H1 (cell line): ENCODE measurements around the gene TADA3. TPM values are rescaled to one million over a fixed set of nuclear protein-coding genes. Genes with fewer than 3 reads are reported as not detected.
A peak's percentile ranks its signal among the peaks of the same experiment; 100 is the strongest.

ENCODE experiments used
- CTCF ChIA-PET: fragments of 300-600 bp; sonication (Branson Sonifier 250); formaldehyde crosslinking; loops from one replicate; lab custom pipeline; 2021; ENCODE audit not compliant: partially characterized antibody; lab: Charles Lee
- POLR2A ChIA-PET: fragments of 300-600 bp; sonication (Branson Sonifier 250); formaldehyde crosslinking; loops from one replicate; lab custom pipeline; 2021; ENCODE audit warnings: inconsistent platforms; ENCODE audit not compliant: partially characterized antibody; lab: Charles Lee
- DNase-seq, 2 experiments: peaks; one replicate each; pipeline versions ENCODE4 v3.0.0 to v3.0.0-alpha.2; 2010 to 2022; ENCODE audit warnings: low spot score in 2 of 2, low read depth in 1 of 2, mixed read lengths in 1 of 2
- FAIRE-seq: peaks from 2 replicates; lab custom pipeline; 2011; peaks lifted over from hg19 to GRCh38; lab: Jason Lieb, UNC
- H2AFZ ChIP-seq: 2 replicates; pipeline ENCODE4 v1.8.1; 2012; ENCODE audit warnings: low read length, inconsistent platforms
- H2AK5ac ChIP-seq: 2 replicates; pipeline ENCODE4 v1.6.1; 2013; ENCODE audit warnings: low read depth, low read length
- H2BK120ac ChIP-seq: replicated peaks from 2 replicates; pipeline ENCODE3; 2013; ENCODE audit warnings: low read depth, low read length, inconsistent platforms
- H2BK12ac ChIP-seq: 2 replicates; pipeline ENCODE4 v1.6.1; 2013; ENCODE audit warnings: low read depth, low read length
- H2BK15ac ChIP-seq: 2 replicates; pipeline ENCODE4 v1.6.1; 2013; ENCODE audit warnings: low read length
- H2BK20ac ChIP-seq: 2 replicates; pipeline ENCODE4 v1.6.1; 2013; ENCODE audit warnings: low read length
- H2BK5ac ChIP-seq: 2 replicates; pipeline ENCODE4 v1.6.1; 2013; ENCODE audit warnings: low read depth, low read length
- H3K14ac ChIP-seq: 2 replicates; pipeline ENCODE4 v1.6.1; 2013; ENCODE audit warnings: inconsistent platforms; ENCODE audit not compliant: insufficient read length
- H3K18ac ChIP-seq: 2 replicates; pipeline ENCODE4 v1.6.1; 2013; ENCODE audit warnings: low read length; ENCODE audit errors: extremely low read depth
- H3K23ac ChIP-seq: 2 replicates; pipeline ENCODE4 v1.6.1; 2013; ENCODE audit warnings: inconsistent platforms; ENCODE audit not compliant: insufficient read length
- H3K23me2 ChIP-seq: 2 replicates; pipeline ENCODE4 v1.6.1; 2013; ENCODE audit warnings: low read depth, low read length
- H3K27ac ChIP-seq: 2 replicates; pipeline ENCODE4 v1.6.1; 2011; ENCODE audit warnings: low read depth, low read length, inconsistent platforms
- H3K27me3 ChIP-seq, 4 experiments: replicated peaks in 1 of 4; 1 replicate in 1 of 4; 2 replicates in 3 of 4; pipeline versions ENCODE4 v1.6.1 to v1.8.1; 2011 to 2013; ENCODE audit warnings: low read length in 3 of 4, mild to moderate bottlenecking in 3 of 4, inconsistent platforms in 2 of 4, mixed read lengths in 2 of 4, moderate library complexity in 1 of 4; ENCODE audit not compliant: control insufficient read depth in 3 of 4, insufficient read depth in 3 of 4; ENCODE audit errors: extremely low read depth in 1 of 4
- H3K36me3 ChIP-seq, 4 experiments: 2 replicates each; pipeline versions ENCODE4 v1.6.1 to v1.8.1; 2011 to 2013; ENCODE audit warnings: mild to moderate bottlenecking in 4 of 4, low read length in 3 of 4, moderate library complexity in 2 of 4, control low read depth in 1 of 4, inconsistent platforms in 1 of 4; ENCODE audit not compliant: insufficient read depth in 4 of 4, control insufficient read depth in 2 of 4
- H3K4ac ChIP-seq: replicated peaks from 2 replicates; pipeline ENCODE3; 2013; ENCODE audit warnings: low read length, low read depth, mixed read lengths, inconsistent platforms; ENCODE audit not compliant: insufficient read length
- H3K4me1 ChIP-seq, 4 experiments: replicated peaks in 1 of 4; 1 replicate in 1 of 4; 2 replicates in 3 of 4; pipeline versions ENCODE4 v1.6.1 to v1.8.1; 2011 to 2013; ENCODE audit warnings: low read length in 3 of 4, inconsistent platforms in 2 of 4, mixed read lengths in 1 of 4; ENCODE audit not compliant: insufficient read depth in 4 of 4, control insufficient read depth in 3 of 4
- H3K4me2 ChIP-seq, 2 experiments: 2 replicates each; pipeline versions ENCODE4 v1.6.1 to v1.8.1; 2011 to 2013; ENCODE audit warnings: low read depth in 2 of 2, low read length in 2 of 2, control low read depth in 1 of 2, inconsistent platforms in 1 of 2, mild to moderate bottlenecking in 1 of 2; ENCODE audit not compliant: insufficient read depth in 1 of 2
- H3K4me3 ChIP-seq, 4 experiments: fragments of 200-600, 300-600 bp in 1 of 4; sonication (generic), shearing (Covaris generic), sonication (Bioruptor Twin) in 1 of 4; 2 replicates each; pipeline versions ENCODE4 v1.5.1 to v1.8.1; 2011 to 2016; ENCODE audit warnings: low read length in 4 of 4, low read depth in 3 of 4, control low read depth in 2 of 4, inconsistent platforms in 2 of 4, mild to moderate bottlenecking in 2 of 4, mixed read lengths in 1 of 4, moderate library complexity in 1 of 4; ENCODE audit not compliant: insufficient read depth in 2 of 4; ENCODE audit errors: extremely low read depth in 1 of 4
- H3K56ac ChIP-seq: replicated peaks from 2 replicates; pipeline ENCODE3; 2013; ENCODE audit warnings: low read depth, mild to moderate bottlenecking, mixed read lengths, low read length, inconsistent platforms; ENCODE audit not compliant: insufficient read length
- H3K79me1 ChIP-seq: 2 replicates; pipeline ENCODE4 v1.6.1; 2013; ENCODE audit warnings: low read depth, low read length, control low read depth
- H3K79me2 ChIP-seq, 2 experiments: 2 replicates each; pipeline versions ENCODE4 v1.6.1 to v1.8.1; 2012 to 2013; ENCODE audit warnings: low read length in 2 of 2, mild to moderate bottlenecking in 2 of 2, inconsistent platforms in 1 of 2; ENCODE audit not compliant: insufficient read depth in 2 of 2, control insufficient read depth in 1 of 2
- H3K9ac ChIP-seq, 4 experiments: replicated peaks in 1 of 4; 1 replicate in 1 of 4; 2 replicates in 3 of 4; pipeline versions ENCODE4 v1.6.1 to v1.8.1; 2011 to 2013; ENCODE audit warnings: low read depth in 3 of 4, low read length in 3 of 4, control low read depth in 2 of 4, mild to moderate bottlenecking in 2 of 4, moderate library complexity in 2 of 4, inconsistent platforms in 1 of 4; ENCODE audit errors: extremely low read depth in 1 of 4
- H3K9me3 ChIP-seq, 2 experiments: 2 replicates each; pipeline versions ENCODE4 v1.6.1 to v1.8.1; 2012 to 2013; ENCODE audit warnings: mild to moderate bottlenecking in 2 of 2, moderate library complexity in 2 of 2, control low read depth in 1 of 2, inconsistent platforms in 1 of 2, low read depth in 1 of 2, low read length in 1 of 2, mixed read lengths in 1 of 2; ENCODE audit not compliant: insufficient read depth in 2 of 2
- H4K20me1 ChIP-seq, 2 experiments: replicated peaks in 1 of 2; 2 replicates each; pipeline versions ENCODE3 to v1.8.1; 2011 to 2013; ENCODE audit warnings: inconsistent platforms in 2 of 2, low read length in 2 of 2, mild to moderate bottlenecking in 1 of 2; ENCODE audit not compliant: insufficient read depth in 2 of 2, control insufficient read depth in 1 of 2
- H4K5ac ChIP-seq: 2 replicates; pipeline ENCODE4 v1.6.1; 2013; ENCODE audit warnings: low read length, low read depth, mixed read lengths, inconsistent platforms; ENCODE audit not compliant: insufficient read length
- H4K8ac ChIP-seq: 2 replicates; pipeline ENCODE4 v1.8.0; 2013; ENCODE audit warnings: mild to moderate bottlenecking, moderate library complexity, low read length, inconsistent platforms; ENCODE audit not compliant: insufficient read depth; ENCODE audit errors: extremely low read depth
- H4K91ac ChIP-seq: replicated peaks from 2 replicates; pipeline ENCODE3; 2013; ENCODE audit warnings: low read length, mixed read lengths, inconsistent platforms; ENCODE audit not compliant: insufficient read length
- KDM1A ChIP-seq: fragments of 200-600, 300-600 bp; sonication (generic); IDR thresholded peaks from 2 replicates; pipeline ENCODE4 v1.7.1; 2016; ENCODE audit warnings: mild to moderate bottlenecking, low read length, borderline replicate concordance
- NANOG ChIP-seq: IDR thresholded peaks from 2 replicates; pipeline ENCODE4 v1.6.1; 2011; ENCODE audit warnings: low read length, low read depth, mild to moderate bottlenecking, inconsistent platforms; ENCODE audit not compliant: insufficient read depth, poor library complexity, severe bottlenecking
- WGBS, 2 experiments: shearing (Covaris generic) in 1 of 2; methylation state at CpG; one replicate each; pipeline versions ENCODE4 v1.1.6 to v1.1.7; 2013 to 2015; ENCODE audit warnings: low lambda C conversion rate in 2 of 2, mixed read lengths in 2 of 2, inconsistent platforms in 1 of 2, low coverage in 1 of 2, missing lambda C conversion rate in 1 of 2; ENCODE audit not compliant: insufficient replicate concordance in 2 of 2, insufficient coverage in 1 of 2, insufficient read length in 1 of 2; ENCODE audit errors: extremely low coverage in 1 of 2, missing lambda C conversion rate in 1 of 2; 5-methylcytosine and 5-hydroxymethylcytosine counted together
- polyA plus RNA-seq, 7 experiments: library from polyadenylated mRNA; depleted of rRNA in 3 of 7; stranded (reverse) in 5 of 7; unstranded in 2 of 7; fragments of >200 nt in 5 of 7; fragments of 200-250 nt in 2 of 7; gene quantifications; 1 replicate in 5 of 7; 2 replicates in 1 of 7; 4 replicates in 1 of 7; pipeline versions ENCODE4 v1.2.1 to v1.2.3, GENCODE V29; 2011 to 2013; ENCODE audit warnings: missing spikeins in 2 of 7, mixed read lengths in 2 of 7
- total RNA-seq: library from RNA; stranded (reverse); fragmentation: NEBNext Ultra II Directional; extraction: Animal tissue kit (Norgen Biotek cat#: 25700); gene quantifications from 2 replicates; pipeline ENCODE4 v1.2.1, GENCODE V29; 2021

TADA3 gene
- total and polyA plus RNA-seq, 2 of the 8 experiments (the other 6 are each of a cell fraction or from before 2014, with no cell fraction given): 43.4 to 50.3 TPM

DNA sequence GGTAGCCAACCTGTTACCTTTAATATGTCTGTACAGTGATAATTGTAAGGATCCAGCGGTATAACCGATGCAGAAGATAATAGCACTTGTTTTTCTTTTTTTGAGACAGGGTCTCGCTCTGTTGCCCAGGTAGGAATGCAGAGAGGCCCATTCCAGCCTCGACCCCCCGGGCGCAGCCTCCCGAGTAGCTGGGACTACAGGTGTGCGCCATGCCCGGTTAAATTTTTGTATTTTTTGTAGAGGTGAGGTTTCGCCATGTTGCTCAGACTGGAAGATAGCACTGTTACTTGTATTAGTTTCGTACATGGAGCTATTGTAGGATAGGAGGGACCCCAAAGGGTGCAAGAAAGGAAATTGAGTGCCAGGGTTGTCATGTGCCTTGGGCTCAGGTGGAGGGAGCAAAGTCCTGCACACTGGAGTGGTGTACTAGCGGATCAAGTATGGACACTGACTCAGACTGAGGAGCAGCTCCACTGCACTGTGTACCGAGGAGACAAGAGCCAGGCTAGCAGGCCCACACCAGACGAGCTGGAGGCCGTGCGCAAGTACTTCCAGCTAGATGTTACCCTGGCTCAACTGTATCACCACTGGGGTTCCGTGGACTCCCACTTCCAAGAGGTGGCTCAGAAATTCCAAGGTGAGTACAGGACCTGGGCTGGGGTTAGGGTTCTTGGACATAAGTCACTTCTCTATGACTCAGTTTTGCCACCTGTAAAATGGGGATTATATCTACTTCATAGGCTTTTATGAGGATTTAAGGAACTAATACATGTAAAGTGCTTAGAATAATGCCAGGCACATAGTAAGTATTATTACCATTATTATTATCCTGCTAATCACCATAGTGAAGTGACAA lies 41.5 kb downstream of the TADA3 start:
- H3K36me3 ChIP-seq: peaks cover 13 to 54% (median 40%) of the 10 kb centered on the region in 4 experiments; a peak in 7 of 8 replicates
- H2BK20ac ChIP-seq: no peak overlapping the region
- no peak overlapping the region for H4K91ac ChIP-seq
- peak overlapping the region in 3 of 4 experiments; percentile 53 to 82 (median 81); a peak in 5 of 7 replicates for H3K9ac ChIP-seq
- no peak overlapping the region for H2BK5ac ChIP-seq
- H3K14ac ChIP-seq: no peak overlapping the region
- ChIA-PET CTCF (interaction anchor here (0.7 to 1.4 kb wide), 2 partner anchors 24 to 56 kb away, joined by 3 read pairs; no protein-coding TSS in a partner anchor), POLR2A (interaction anchor here (0.6 to 6.8 kb wide), 13 partner anchors 8 to 57 kb away, joined by 3 to 60 read pairs (median 11); partner anchors contain the start of genes ARPC4, BRPF1, CAMK1 and TADA3)
- H3K27ac ChIP-seq: 0 out of 2 replicates have a peak overlapping the region, but pooled peaks have one; percentile 88
- no peaks in the 10 kb centered on the region for H3K27me3 ChIP-seq
- H3K4me1 ChIP-seq: peaks cover 0 to 9% (median 6%) of the 10 kb centered on the region in 4 experiments; a peak in 4 of 7 replicates
- H3K4me2 ChIP-seq: peak overlapping the region; percentile 71 to 93
- H3K79me1 ChIP-seq: peaks cover 7% of the 10 kb centered on the region
- no peak overlapping the region for H2AK5ac ChIP-seq
- H3K4me3 ChIP-seq: peak overlapping the region; percentile 73 to 92 (median 88)
- H2AFZ ChIP-seq: peak overlapping the region; percentile 96
- FAIRE-seq (no peak), DNase-seq (no peak)
- peaks cover 0 to 11% of the 10 kb centered on the region in 2 experiments; a peak in 2 of 4 replicates for H3K79me2 ChIP-seq
- H3K56ac ChIP-seq: peak overlapping the region; percentile 78
- no peak overlapping the region for H2BK15ac ChIP-seq
- H4K20me1 ChIP-seq: peaks cover 0 to 2% of the 10 kb centered on the region in 2 experiments
- no peak overlapping the region for H3K4ac ChIP-seq
- H4K8ac ChIP-seq: no peak overlapping the region
- H2BK120ac ChIP-seq: no peak overlapping the region
- peaks cover 6% of the 10 kb centered on the region for H3K23me2 ChIP-seq
- no peaks in the 10 kb centered on the region for H3K9me3 ChIP-seq
- peak; percentile 56; the same call in 1 of the 2 replicates for TF ChIP-seq KDM1A
- no peak for TF ChIP-seq NANOG
- no peak overlapping the region for H2BK12ac ChIP-seq
- H4K5ac ChIP-seq: peak overlapping the region; percentile 54
- no peak overlapping the region for H3K23ac ChIP-seq
- H3K18ac ChIP-seq: no peak overlapping the region
- WGBS, 2 experiments: 65% methylated on average over 17 of the region's 17 CpGs; no CpG with 5 or more reads in 1 of the 2 experiments
